Motor neuron (in vitro differentiated cells): ENCODE measurements around the gene HNRNPR. TPM values are rescaled to one million over a fixed set of nuclear protein-coding genes. Genes with fewer than 3 reads are reported as not detected.
"Not testable (repeated sequence)": the region's sequence is repeated elsewhere in the genome, so short reads cannot be mapped to it uniquely, and the experiment has no call there.

Experiments
- ATAC-seq, 8 experiments: fragments of 200-7000 bp; cut with Tn5 transposase; replicated peaks in 6 of 8; 2 replicates each; pipeline ENCODE4 v1.8.0; 2021; ENCODE audit warnings: mild to moderate bottlenecking in 8 of 8, moderate library complexity in 8 of 8
- H3K27ac ChIP-seq, 2 donors: fragments of 250-450 bp; sonication (Bioruptor Pico); 2 replicates each; pipeline ENCODE4 v1.9.0; 2021; ENCODE audit warnings: antibody characterized with exemption in 2 of 2, mild to moderate bottlenecking in 2 of 2, moderate library complexity in 1 of 2
- H3K4me1 ChIP-seq, 2 donors: fragments of 250-450 bp; sonication (Bioruptor Pico); replicated peaks in 1 of 2; 2 replicates each; pipeline ENCODE4 v1.6.1; 2021; ENCODE audit warnings: antibody characterized with exemption in 2 of 2, mild to moderate bottlenecking in 2 of 2, moderate library complexity in 1 of 2
- H3K4me3 ChIP-seq, 5 donors: fragments of 250-450 bp; sonication (Bioruptor Pico); 2 replicates each; pipeline ENCODE4 v1.9.0; 2021; ENCODE audit warnings: antibody characterized with exemption in 5 of 5, mild to moderate bottlenecking in 5 of 5, moderate library complexity in 4 of 5
- WGBS, 10 experiments: fragments of 450-650 bp; shearing (Covaris generic); methylation state at CpG; one replicate each; pipeline ENCODE4 v1.0.0; 2022; 5-methylcytosine and 5-hydroxymethylcytosine counted together
- in situ Hi-C, 9 experiments: fragments of 400-800 bp; cut with MboI; loops; one replicate each; pipeline ENCODE4 v1.15.0; 2021; ENCODE audit warnings: low sequenced_read_pairs in 9 of 9, low pct_unique_long_range_greater_than_20kb in 2 of 9; ENCODE audit not compliant: unreplicated experiment in 9 of 9
- total RNA-seq, 8 experiments: library from RNA; unstranded; fragments of 300-600 nt; gene quantifications; 2 replicates each; pipeline versions ENCODE4 v1.2.3 to v1.2.4, GENCODE V29; 2022

Gene HNRNPR
- total RNA-seq, 8 experiments from 2014 or later = 68.9 to 317 (median 180) TPM

GRCh38 chr1:23286401-23286800 lies 57.7 kb downstream of the HNRNPR start:
- in situ Hi-C loops = no loop called here
- 43 to 100% (median 100%) methylated on average over 1 of the region's 1 CpG; no CpG with 5 or more reads in 4 of the 10 experiments for WGBS, 10 experiments
- Histone ChIP-seq H3K4me3 (no peak overlapping the region), H3K4me1 (no peaks in the 10 kb centered on the region), H3K27ac (no peak overlapping the region)
- no peak for ATAC-seq

GRCh38 chr1:23283667-23284602 lies 60.1 kb downstream of the HNRNPR start:
- 46 to 100% (median 90%) methylated on average over 1 to 4 of the region's 4 CpGs for WGBS, 10 experiments
- peak in 1 of 8 experiments; percentile 19 for ATAC-seq
- Histone ChIP-seq H3K4me1 (no peaks in the 10 kb centered on the region), H3K27ac (no peak overlapping the region), H3K4me3 (no peak overlapping the region)
- in situ Hi-C loops = no loop called here

- Histone ChIP-seq H3K27ac (no peak overlapping the region), H3K4me3 (no peak overlapping the region), H3K4me1 (no peaks in the 10 kb centered on the region)
- 7 to 97% (median 89%) methylated on average over 3 to 5 of the region's 5 CpGs for WGBS, 10 experiments
- ATAC-seq = peak in 2 of 8 experiments; percentile 93 to 96
- in situ Hi-C loops = no loop called here
These were observed 61.1 kb downstream of the HNRNPR start for GRCh38 chr1:23282957-23283356.

GRCh38 chr1:23278717-23279116 lies 65.4 kb downstream of the HNRNPR start:
- in situ Hi-C loops = no loop called here
- no peak for ATAC-seq
- Histone ChIP-seq H3K27ac (no peak overlapping the region), H3K4me3 (no peak overlapping the region), H3K4me1 (peaks cover 0 to 6% of the 10 kb centered on the region in 2 donors)
- WGBS, 10 experiments = 93 to 100% (median 100%) methylated on average over 1 to 2 of the region's 2 CpGs; no CpG with 5 or more reads in 1 of the 10 experiments

- H3K27ac ChIP-seq = no peak overlapping the region
- no peak overlapping the region for H3K4me3 ChIP-seq
- ATAC-seq = no peak
- H3K4me1 ChIP-seq = peaks cover 0 to 6% of the 10 kb centered on the region in 2 donors
- in situ Hi-C loops = no loop called here
- WGBS, 10 experiments = 58 to 100% (median 84%) methylated on average over 1 to 2 of the region's 2 CpGs; no CpG with 5 or more reads in 2 of the 10 experiments
These were observed 67.6 kb downstream of the HNRNPR start for GRCh38 chr1:23276531-23276930.

GRCh38 chr1:23274134-23274505 lies 70.0 kb downstream of the HNRNPR start:
- Histone ChIP-seq H3K27ac (no peak overlapping the region), H3K4me3 (no peak overlapping the region), H3K4me1 (peaks cover 0 to 6% of the 10 kb centered on the region in 2 donors)
- WGBS, 10 experiments = 81 to 100% (median 100%) methylated on average over 1 to 4 of the region's 4 CpGs; no CpG with 5 or more reads in 1 of the 10 experiments
- peak in 1 of 8 experiments; percentile 29 for ATAC-seq
- in situ Hi-C loops = no loop called here

GRCh38 chr1:23273450-23274133 lies 70.5 kb downstream of the HNRNPR start:
- in situ Hi-C loops = no loop called here
- peaks cover 0 to 6% of the 10 kb centered on the region in 2 donors for H3K4me1 ChIP-seq
- H3K27ac ChIP-seq = no peak overlapping the region
- H3K4me3 ChIP-seq = no peak overlapping the region
- no peak for ATAC-seq
- 21 to 100% (median 93%) methylated on average over 1 to 8 of the region's 8 CpGs; no CpG with 5 or more reads in 1 of the 10 experiments for WGBS, 10 experiments

- Histone ChIP-seq H3K4me1 (peaks cover 23 to 25% of the 10 kb centered on the region in 2 donors), H3K4me3 (no peak overlapping the region), H3K27ac (peak overlapping the region; percentile 74 to 80)
- ATAC-seq = peak in 5 of 8 experiments; percentile 79 to 93 (median 90)
- in situ Hi-C loops = loop anchor here in 1 of 9 experiments (10.0 kb wide), 1 partner anchor 49 kb away; the partner anchor contains the start of gene HTR1D
- 0 to 50% (median 6%) methylated on average over 2 to 3 of the region's 3 CpGs; no CpG with 5 or more reads in 4 of the 10 experiments for WGBS, 10 experiments
These were observed 80.7 kb downstream of the HNRNPR start for GRCh38 chr1:23263380-23263887.

GRCh38 chr1:23258082-23258481 lies 86.0 kb downstream of the HNRNPR start:
- H3K4me3 ChIP-seq, in situ Hi-C loops, H3K27ac ChIP-seq, ATAC-seq, H3K4me1 ChIP-seq: not testable (repeated sequence)
- WGBS, 10 experiments = 55 to 80% (median 60%) methylated on average over 1 of the region's 2 CpGs; no CpG with 5 or more reads in 7 of the 10 experiments

- H3K27ac ChIP-seq, H3K4me3 ChIP-seq, H3K4me1 ChIP-seq, in situ Hi-C loops, ATAC-seq: not testable (repeated sequence)
- WGBS, 10 experiments = no CpG with 5 or more reads among the region's 34 CpGs
These were observed 86.7 kb downstream of the HNRNPR start for GRCh38 chr1:23257371-23257770.
